CD4-positive, alpha-beta T cell treated with Interleukin-4 for 1 hour (primary cell): ENCODE data around the gene CACNA1G.

Source experiments
- DNase-seq, 2 donors: peaks; one replicate each; pipeline ENCODE4 v3.0.0-alpha.2; 2020 to 2022

The CACNA1G gene

DNA sequence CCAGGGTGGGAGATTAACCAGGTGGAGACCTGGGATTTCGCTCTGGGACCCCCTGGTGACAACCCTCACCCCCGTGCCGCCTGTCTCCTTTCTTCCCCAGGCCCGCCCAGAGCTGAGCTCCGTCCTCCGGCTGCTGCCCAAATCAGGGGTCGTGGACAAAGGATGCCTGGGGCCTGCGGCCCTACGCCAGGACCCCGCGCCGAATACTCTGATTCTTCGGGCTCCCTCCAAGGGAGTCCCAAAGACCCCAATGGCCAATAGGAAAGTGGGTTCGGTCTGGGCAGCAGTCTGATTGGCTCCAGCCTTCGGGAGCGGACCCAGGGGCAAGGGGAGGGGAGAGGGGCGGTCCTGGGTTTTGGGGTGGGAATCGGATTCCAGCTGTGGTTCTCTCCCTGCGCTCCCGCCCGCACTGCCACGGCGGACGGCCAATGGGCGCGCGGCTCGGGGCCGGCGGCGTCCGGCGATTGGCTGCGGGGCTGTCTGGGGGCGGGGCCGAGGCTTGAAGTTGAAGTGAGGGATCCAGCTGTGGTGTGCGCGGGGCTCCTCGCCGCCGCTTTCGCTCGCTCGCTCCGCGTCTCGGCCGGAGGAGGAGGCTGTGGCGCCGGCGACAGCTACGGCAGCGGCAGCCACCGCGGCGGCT, at the start of gene CACNA1G:
Gene CACNA1G (plus strand): TSS at position 531 of the 640 bp plus-strand sequence. CDS start 745 bp downstream, outside the sequence.
- peak; percentile 89 to 90 for DNase-seq

DNA sequence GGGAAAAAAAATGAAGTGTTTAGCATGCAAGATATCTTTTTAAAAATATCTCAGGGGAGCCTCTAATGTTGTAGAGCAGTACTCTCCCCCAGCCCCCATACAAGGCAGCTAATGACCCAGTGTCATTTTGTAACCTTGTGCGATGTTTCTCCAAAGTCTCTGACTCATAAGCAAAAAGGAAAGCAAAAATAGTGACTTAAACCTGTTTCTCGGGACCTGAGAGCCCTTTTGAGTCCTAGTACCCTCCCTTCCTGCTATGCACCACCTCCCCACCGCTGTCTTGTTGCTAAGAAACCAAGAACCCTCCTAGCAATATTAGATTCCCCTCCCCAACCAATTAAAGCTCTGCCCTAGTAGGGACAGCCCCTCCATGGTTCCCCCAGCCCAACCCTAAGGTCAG, 49.5 kb upstream of the CACNA1G start:
- peak; percentile 49 to 77 for DNase-seq

DNA sequence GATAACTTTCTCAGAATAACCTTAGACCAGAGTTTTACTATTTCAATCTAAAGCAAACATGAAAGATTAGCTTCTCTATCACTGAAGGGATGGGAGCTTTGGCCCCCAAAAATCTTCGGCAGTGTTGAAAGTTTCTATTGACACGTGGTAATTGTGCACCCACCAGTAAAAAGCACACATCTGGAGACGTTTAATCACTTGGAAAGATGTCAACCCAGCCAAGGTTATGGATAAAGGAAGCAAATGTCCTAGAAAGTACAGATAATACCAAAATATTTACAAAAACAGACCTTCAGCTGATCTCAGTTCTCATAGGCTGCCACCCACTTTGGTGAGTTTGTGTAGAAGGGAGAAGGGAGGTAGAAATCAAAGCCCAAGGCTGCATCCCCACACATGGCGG, 47.0 kb upstream of the CACNA1G start:
- DNase-seq = no peak

DNA sequence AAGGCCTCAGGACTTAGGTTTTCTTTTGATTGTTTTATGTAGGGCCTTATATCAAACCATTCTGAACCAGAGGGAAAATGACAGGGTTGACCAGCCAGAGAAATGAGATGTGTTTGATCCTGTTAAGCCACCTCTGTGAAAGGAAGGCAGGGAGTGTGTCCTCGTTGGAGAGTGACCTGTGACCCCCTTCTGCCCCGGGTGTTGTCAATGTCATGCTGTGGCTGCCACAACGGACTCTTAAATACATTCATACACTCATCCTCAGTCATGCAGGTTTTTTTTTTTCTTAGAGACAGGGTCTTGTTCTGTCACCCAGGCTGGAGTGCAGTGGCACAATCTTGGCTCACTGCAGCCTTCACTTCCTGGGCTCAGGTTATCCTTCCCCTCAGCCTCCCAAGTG, 46.1 kb upstream of the CACNA1G start:
- DNase-seq = no peak

DNA sequence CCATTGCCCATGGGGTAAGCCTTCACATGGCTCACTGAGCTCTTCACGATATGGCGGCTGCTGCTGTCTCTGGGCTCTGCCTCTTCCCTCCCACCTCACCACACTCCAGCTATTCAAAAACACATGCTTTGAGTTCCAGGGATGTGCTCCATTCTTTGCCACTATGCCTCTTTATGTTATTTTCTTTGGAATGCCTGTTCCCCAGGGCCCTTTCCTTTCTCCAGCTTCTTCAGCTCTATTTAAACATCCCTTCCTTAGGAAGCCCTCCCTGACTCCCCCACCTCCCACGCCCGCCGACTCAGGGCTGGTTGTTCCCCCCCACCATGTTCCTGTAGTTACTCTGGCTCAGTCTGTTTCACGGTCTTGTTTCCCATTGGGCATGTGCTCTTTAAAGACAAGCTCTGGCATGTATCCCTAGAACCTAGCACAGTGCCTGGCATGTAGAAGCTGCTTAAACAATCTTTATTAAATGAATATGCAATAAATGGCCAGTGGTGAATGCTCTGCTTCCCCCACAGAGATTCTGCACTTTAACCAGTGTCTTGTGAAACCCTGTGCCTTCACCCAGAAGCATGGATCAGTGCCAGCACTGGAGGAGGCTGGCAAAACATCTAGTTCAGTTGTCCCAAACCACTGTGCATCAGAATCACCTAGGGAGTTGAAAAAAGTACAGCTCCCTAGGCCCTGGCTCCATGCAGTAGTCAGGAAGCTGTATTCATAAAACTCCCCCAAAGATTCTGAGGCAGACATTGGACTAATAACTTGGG, 45.4 kb upstream of the CACNA1G start:
- DNase-seq = no peak

DNA sequence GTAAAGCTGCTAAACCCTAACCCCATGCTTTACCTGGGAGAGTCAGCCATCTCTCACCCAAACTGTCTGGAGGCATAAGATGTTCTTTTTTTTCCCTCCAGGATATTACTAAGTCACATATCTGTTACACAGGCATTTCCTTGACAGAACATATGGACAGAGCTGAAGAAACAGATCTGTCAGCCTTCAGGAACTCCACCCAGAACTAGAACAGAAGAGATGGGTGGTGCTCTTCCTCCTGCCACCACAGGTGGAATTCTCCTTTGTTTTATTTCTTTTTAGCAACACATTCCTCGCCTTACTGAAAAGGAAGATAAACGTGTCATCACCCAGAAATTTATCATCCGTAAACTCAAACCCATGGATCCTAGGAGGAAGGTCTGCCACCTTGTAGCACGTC, 43.5 kb upstream of the CACNA1G start:
- no peak for DNase-seq

DNA sequence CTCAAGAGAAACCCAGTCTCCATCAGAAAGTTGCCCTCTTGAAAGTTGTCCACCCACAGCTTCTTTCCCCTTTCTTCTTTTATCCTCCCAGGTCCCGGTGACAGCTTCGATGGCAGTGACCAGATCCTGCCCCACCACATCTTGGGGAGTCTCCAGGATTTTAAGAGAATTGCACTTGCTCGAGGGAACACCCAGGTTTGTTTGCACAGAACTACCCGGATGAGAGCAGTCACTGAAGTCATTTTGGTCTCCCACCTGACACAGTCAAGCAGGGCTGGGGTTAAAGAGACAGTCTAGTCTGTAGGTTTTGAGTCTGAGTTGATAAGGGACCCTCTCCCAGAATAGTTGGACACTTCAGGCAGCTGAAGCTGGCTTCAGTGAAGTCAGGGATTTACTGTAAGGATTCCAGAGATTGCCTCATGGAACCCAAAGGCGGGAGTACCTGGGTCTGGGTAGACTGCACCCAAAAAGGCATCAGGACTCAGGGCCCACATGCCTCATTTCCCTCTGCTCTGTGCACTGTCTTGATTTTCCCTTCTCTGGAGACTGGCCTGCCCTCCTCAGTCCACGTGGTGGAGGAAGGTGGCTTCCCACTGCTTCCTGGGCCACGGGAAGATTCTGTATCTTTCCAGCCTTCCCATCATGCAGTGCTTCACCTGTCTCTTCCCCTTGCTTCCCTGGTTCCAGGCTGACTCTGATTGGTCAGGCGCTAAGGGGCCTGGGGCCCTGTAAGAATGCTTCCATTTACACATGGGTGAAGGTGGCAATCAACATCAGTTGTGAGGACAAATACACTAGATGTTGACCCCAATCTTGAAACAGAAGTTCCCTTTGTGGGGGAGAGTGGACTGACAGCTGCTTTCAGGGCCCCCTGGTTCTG, 42.8 kb upstream of the CACNA1G start:
- DNase-seq = no peak

DNA sequence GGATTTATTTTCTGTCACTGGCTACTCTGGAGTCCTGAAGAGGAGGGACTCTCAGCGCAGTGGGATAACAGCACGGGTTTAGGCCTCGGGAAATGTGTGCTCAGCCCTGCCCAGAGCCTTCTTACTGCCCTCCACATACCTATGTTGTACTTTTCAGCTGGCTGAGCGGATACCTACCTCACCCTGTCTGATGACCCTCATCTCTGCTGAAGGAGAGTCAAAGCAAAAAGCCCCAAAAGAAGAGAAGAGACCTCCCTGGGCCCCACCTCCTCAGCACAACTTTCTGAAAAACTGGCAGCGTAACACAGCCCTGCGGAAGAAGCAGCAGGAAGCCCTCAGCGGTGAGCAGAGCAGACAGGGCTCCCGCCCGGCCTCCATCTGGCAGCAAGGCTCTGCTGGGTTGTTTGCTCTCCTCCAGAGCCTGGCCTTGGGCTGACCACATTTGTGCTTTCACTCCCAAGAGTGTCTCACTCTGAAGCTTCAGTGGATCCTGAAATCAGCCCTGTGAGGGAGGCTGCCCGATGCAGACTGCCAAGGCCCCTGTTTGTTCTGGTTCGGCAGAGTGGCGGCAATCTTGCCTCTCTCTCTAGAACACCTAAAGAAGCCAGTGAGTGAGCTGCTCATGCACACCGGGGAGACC, 42.0 kb upstream of the CACNA1G start:
- no peak for DNase-seq

DNA sequence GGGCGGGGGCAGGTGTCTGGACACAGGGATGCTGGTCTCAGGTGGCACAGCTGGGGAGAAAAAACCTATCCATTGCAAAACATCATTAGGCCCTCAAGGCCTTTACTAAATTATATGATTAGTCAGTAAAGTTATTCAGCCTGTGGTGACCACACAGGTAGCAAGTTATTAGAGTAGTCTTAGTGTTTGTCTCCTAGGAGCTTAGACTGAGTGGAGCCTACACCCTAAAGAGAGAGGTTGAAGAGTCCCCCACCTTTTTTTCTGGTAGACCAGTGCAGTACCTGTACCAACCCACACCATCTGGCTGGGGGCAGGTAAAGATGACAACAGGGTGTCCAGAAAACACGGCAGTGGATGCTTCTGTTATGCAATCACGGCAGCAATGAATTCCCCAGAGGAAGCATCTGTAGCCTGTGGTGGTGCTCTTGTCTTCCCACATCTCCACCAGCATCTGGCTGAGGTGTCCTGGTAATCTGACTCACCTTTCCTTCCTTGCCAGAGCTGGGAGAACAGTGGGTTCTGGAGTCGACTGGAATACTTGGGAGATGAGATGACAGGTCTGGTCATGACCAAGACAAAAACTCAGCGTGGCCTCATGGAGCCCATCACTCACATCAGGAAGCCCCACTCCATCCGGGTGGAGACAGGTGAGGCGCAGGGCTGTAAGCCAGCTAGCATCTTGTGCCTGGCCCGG, 41.2 kb upstream of the CACNA1G start:
- DNase-seq = no peak

DNA sequence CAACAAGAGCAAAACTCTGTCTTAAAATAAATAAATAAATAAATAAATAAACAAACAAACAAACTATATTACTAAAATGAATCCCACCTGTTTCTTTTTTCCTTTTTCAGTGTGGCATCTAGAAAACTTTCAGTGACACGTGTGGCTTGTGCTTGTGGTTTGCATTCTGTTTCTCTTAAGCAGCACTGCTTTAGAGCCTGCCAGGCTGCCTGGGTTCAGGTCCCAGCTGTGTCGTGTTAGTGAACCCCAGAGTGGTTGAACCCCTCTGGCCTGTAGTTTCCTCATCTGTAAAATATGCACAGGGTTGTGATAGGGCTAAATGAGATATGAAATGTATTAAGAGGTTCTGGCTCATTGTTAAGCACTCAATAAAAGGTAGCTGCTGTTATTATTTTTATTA, 40.0 kb upstream of the CACNA1G start:
- DNase-seq = no peak

DNA sequence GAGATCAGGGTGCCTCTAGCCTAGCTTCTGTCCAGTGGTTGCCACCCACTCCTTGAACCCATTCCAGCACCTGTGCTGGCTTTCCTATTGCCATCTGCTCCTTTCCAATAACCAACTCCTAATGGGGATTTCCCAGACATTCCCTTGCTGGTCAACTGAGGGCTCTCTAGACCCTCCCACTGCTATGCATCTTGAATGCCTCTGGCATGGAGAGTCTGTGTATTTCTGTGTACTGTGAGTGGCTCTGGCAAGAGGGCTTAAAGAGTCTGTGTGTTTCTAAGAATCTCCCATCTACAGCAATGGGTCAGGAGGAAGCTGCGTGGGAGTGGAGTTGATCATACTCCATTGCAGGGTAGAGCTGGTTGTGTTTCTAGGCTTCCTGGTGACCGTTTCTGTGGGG, 39.0 kb upstream of the CACNA1G start:
- no peak for DNase-seq

DNA sequence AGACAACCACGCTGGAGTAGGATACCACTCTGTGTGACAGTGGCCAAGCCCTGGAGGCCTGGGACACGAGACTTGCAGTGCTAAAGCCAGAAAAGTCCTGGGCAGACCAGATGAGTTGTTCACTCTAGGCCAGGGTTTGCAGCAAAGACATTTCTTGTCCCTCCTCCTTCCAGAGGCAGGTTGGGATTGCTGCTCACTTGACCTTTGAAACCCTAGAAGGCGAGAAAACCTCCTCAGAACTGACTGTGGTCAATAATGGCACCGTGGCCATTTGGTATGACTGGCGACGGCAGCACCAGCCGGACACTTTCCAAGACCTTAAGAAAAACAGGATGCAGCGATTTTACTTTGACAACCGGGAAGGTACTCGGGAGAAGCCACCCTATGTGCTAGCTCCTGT, 37.7 kb upstream of the CACNA1G start:
- DNase-seq = no peak

DNA sequence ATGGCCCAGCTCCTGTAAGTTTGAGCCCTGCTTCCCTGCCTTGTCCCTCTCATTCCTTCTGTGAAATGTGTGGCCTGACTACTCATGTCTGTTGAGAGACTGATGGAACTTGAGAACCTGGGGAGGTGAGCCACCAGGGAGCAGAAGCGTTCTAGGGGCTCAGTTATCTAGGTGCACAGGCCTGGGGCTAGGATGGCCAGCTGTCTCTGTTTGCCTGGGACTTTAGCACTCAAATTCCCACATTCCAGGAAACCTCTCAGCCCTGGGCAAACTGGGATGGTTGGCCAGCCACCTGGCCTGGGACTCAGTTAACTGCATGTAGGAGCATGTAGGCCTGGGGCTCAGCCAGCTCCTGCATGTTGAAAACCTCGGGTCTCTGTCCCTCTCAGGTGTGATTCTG, 37.3 kb upstream of the CACNA1G start:
- DNase-seq = no peak

DNA sequence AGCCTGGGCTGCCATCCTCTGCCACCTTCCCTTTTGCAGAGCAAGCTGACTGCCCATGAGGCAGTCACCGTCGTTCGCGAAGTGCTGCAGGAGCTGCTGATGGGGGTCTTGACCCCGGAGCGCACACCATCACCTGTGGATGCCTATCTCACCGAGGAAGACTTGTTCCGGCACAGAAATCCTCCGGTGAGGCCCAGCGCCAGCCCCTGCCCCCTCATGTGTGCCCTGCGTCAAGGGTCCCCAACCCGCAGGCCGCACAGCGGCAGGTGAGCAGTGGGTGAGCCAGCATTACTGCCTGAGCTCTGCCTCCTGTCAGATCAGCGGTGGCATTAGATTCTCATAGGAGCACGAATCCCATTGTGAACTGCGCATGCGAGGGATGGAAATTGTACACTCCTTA, 35.7 kb upstream of the CACNA1G start:
- DNase-seq = no peak

DNA sequence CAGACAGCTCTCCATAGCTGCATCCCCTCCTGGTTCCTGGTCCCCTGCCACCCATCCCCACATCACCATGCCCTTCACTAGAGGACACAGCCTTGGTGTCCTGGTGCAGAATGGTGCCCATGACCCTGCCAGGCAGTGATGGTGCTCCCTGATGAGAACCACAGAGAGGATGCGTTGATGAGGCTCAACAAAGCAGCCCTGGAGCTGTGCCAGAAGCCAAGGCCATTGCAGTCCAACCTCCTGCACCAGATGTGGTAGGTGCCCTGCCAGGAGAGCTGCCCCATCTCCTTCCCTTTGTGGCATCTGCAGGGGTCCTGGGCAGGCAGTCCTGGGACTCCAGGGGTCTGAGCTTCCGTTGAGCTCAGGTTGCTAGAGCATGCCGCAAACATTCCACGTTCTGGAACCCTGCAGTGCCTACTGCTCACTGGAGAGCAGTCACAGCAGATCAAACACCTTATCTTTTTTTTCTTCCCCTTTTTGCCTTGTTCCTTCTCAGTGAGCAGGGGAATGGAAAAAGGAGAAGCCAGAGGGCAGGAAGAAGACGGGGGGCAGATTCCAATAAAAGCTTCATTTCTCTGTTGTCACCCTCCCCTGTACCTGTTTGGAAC, 33.3 kb upstream of the CACNA1G start:
- no peak for DNase-seq

DNA sequence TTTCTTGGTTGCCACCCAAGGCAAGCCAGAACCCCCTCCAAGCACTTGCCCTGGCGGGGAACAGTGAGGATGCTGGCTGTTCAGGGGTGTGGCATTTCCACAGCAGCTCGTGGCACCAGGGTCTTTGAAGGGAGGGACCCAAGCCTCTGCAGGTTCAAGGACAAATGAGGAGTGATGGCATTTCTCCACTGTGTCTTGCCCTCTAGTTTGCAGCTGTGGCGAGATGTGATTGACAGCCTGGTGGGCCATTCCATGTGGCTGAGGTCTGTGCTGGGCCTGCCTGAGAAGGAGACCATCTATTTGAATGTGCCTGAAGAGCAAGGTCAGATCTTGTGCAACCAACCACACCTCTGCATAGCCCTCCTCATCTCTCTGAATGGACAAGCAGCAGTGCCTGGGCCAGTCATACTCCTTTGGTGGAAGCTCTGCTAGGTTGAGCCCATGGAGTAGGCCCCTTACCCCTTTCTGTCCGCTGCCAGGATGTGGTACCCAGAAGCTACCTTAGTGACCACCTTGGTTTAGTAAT, 32.5 kb upstream of the CACNA1G start:
- no peak for DNase-seq

DNA sequence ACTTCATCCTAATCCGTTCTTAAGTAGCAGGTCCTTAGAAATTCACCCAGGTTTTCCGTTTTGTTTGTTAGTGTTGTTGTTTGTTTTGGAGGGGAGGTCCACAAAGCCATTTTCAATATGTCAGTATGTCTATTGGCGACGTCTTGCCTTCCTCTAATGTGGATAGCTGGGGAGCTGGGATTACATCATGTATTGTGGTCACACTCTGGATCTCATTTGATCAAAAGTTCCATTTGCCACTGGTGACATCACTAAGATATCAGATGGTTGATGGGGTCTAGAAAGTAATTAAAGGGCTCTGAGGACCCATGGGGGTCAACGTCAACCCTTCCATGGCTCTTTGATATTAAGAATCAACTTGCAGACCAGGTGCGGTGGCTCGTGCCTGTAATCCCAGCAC, 30.7 kb upstream of the CACNA1G start:
- DNase-seq = no peak

DNA sequence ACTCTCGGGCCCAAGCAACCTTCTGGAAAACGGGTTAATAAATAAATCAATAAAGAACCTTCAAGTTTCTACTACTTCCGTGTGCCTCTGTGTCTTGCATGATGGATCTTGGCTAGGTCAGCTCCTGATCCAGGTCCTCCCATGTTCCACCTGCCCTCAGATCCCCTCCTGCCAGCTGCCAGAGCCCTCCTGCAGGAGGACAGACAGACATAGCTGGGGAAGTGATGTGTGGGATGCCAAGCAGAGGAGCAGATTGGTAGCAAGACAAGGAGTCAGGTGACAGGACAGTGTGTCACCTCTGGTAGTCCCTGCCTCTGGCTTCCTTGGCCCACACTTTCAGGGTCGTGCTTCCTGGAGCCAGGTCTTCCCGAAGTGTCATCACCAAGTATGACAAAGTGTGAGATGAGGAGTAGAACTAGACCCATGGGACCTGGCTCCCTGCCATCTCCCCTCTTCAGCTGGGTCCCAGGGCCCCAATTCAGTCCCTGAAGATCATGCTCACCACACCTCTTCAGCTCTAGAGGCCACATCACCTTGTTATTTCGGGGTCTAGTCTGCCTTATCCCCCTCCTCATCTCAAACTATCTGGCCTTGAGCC, 29.0 kb upstream of the CACNA1G start:
- DNase-seq = no peak

DNA sequence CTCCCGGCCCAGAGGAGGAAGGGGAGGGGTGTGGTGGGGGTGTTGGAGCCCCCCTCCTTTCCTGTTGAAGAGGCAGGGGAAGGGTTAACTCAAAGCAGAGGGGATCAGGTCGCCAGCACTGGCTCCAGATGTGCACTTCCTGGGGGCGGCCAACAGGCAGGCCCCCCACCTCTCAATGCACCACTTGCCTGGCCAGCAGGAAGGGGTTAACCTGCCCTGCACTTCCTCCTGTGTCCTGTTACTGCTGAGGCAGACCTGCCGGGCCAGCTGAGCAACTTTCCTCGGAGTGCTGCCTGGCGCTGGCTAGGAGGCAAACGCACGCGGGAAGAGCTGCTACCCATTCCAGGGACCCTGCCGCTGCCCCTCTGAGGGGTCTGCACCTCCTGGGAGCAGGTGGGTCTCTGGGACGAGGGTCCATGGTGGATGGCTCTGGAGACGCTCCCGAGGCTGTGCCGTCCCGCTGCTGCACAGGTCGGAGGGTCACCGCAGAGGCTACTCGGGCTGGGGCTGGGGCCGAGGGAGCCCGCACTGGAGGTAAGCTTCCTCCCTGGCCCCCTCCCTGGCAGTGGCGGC, 28.0 kb upstream of the CACNA1G start, which contains the start of gene EPN3:
Gene EPN3 (plus strand): TSS at position 284 of the 573 bp plus-strand sequence. CDS start 3,822 bp downstream, outside the sequence.
- no peak for DNase-seq

DNA sequence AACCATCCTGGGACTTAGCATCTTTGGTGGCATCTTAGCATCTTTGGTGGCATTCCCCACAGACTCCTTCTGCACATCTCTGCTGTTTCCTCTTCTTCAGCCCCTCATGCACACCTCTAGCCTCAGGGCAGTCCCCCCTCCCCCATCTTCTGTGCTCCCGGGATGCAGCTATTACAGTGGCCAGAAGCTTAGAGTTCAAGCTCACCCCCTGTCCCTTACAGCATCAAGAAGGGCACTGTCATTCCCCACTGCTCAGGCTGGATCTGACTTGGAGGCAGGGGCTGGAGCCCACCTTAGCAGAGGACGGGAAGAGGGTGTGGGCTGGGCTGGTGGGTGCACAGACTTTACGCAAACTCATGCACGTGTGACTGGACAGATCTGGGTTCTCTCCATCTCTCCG, 27.3 kb upstream of the CACNA1G start:
- no peak for DNase-seq

DNA sequence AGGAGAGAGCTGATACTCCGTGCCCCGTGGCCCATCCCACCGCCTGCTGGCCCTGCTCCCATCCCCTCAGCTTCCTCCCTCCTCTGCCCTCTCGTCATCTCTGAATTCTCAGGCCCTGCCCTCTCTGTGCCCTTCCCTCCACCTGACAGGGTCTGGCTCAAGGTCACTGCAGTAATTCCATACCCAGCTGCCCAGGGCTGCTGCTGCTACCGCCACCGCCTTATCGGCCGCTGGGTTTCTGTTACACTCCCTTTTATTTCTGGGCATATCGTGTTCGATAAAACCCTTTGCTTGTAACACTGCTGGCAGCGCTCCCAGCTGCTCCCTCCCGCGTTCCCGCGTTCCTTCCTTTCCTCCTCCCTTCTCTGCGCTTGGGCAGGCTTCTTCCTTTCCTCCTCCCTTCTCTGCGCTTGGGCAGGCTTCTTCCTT, 26.8 kb upstream of the CACNA1G start:
- no peak for DNase-seq
